Heart right ventricle (tissue), 16 donors: ENCODE data around the gene CDK4. TPM values are rescaled to one million over a fixed set of nuclear protein-coding genes. Genes with fewer than 3 reads are reported as not detected.

Source experiments
- ATAC-seq, 8 donors: fragments of 200-7000 bp; cut with Tn5 transposase; one replicate each; pipeline ENCODE4 v1.9.1; 2020; ENCODE audit warnings: mild to moderate bottlenecking in 8 of 8, moderate library complexity in 8 of 8, moderate number of reproducible peaks in 1 of 8
- DNase-seq, 2 donors: peaks; one replicate each; pipeline ENCODE4 v3.0.0-alpha.2; 2020
- H3K27ac ChIP-seq, 10 donors: fragments of 200-600 bp; sonication (generic) in 2 of 10; one replicate each; pipeline versions ENCODE4 v1.5.0 to v1.8.0; 2020 to 2022; ENCODE audit warnings: mild to moderate bottlenecking in 3 of 10
- H3K27me3 ChIP-seq, 7 donors: fragments of 200-600 bp; one replicate each; pipeline ENCODE4 v1.8.0; 2021 to 2022; ENCODE audit warnings: mild to moderate bottlenecking in 2 of 7
- H3K36me3 ChIP-seq, 9 donors: fragments of 200-600 bp; sonication (generic) in 1 of 9; one replicate each; pipeline versions ENCODE4 v1.5.0 to v1.8.0; 2020 to 2022; ENCODE audit warnings: mild to moderate bottlenecking in 2 of 9
- H3K4me1 ChIP-seq, 9 donors: fragments of 200-600 bp; sonication (generic) in 1 of 9; one replicate each; pipeline versions ENCODE4 v1.5.0 to v1.8.0; 2020 to 2022; ENCODE audit warnings: mild to moderate bottlenecking in 4 of 9
- H3K4me3 ChIP-seq, 10 donors: fragments of 200-600 bp; sonication (generic) in 2 of 10; one replicate each; pipeline versions ENCODE4 v1.5.0 to v1.8.0; 2020 to 2022; ENCODE audit warnings: mild to moderate bottlenecking in 7 of 10, moderate library complexity in 2 of 10
- H3K9me3 ChIP-seq, 11 donors: fragments of 200-600 bp in 10 of 11; sonication (generic) in 2 of 11; one replicate each; pipeline versions ENCODE4 v1.5.0 to v1.8.0; 2013 to 2022; ENCODE audit warnings: mild to moderate bottlenecking in 2 of 11, control low read depth in 1 of 11, moderate library complexity in 1 of 11
- CTCF ChIP-seq, 9 donors: fragments of 200-600 bp; sonication (generic) in 2 of 9; IDR thresholded peaks; one replicate each; pipeline versions ENCODE4 v1.5.0 to v1.8.0; 2021 to 2022; ENCODE audit warnings: antibody characterized with exemption in 9 of 9, mild to moderate bottlenecking in 5 of 9, moderate library complexity in 1 of 9
- WGBS, 2 donors: extraction: QIAGEN DNeasy Blood & Tissue Kit; methylation state at CpG; one replicate each; pipeline ENCODE4 v1.1.7; 2013; ENCODE audit warnings: inconsistent platforms in 1 of 2; 5-methylcytosine and 5-hydroxymethylcytosine counted together
- intact Hi-C, 10 donors: fragments of 100-400 bp; cut with DNase I; formaldehyde crosslinking; loops; one replicate each; pipeline versions ENCODE4 v1.11.1 to v1.14.2; 2022
- polyA plus RNA-seq, 2 donors: library from polyadenylated mRNA; stranded (reverse); fragments of 200-250 nt; gene quantifications; one replicate each; pipeline ENCODE4 v1.2.3, GENCODE V29; 2013
- total RNA-seq, 10 donors: library from RNA; stranded (reverse); fragmentation: NEBNext Ultra II Directional in 3 of 10; extraction: Animal tissue kit (Norgen Biotek cat#: 25700) in 3 of 10; gene quantifications; one replicate each; pipeline versions ENCODE4 v1.2.1 to v1.2.4, GENCODE V29; 2021 to 2023
- donor health status: Arrhythmogenic right ventricular cardiomyopathy.
- donor health status: ischemic (EF 13 %, LVEDD 7.1; RV severe dilation, severe dysfunction).
- donor health status: healthy with polysubstance abuse.
- donor health status: DM: no; HTN: yes; CAD: no.
- donor health status: DM: no; HTN: no; CAD: no.
- donor health status: ischemic (EF 25% LVEDD 6.9; RV normal size, moderate dysfunction).
- donor health status: ischemic (EF 25% LVEDD 5.7; RV mildly dilated, moderate dysfunction).
- donor health status: healthy.
- donor health status: DM: yes; HTN: yes; CAD: no.
- donor health status: Ischemic cardiomyopathy.
- donor health status: ischemic (EF 35%, LVEDD 5.7; RV mildly dilated, moderate dysfunction).
- donor health status: nonischemic (EF 11% LVEDD 7.7; RV severe dilation, severe dysfunction).
- donor health status: DM: yes; HTN: yes; CAD: no.
- donor health status: PGD.
- donor health status: ischemic (EF 29% LVEDD 5.4; RV normal size, mild dysfunction).
- donor health status: nonischemic (EF 23%, LVEDD 6.1; RV moderate dilation, normal function).

The CDK4 gene
- total and polyA plus RNA-seq, 12 donors: 21.7 to 74.0 (median 52.0) TPM

- Histone ChIP-seq H3K9me3 (no peaks in the 10 kb centered on the region), H3K36me3 (peaks cover 0 to 27% (median 8%) of the 10 kb centered on the region in 9 donors), H3K27me3 (no peaks in the 10 kb centered on the region), H3K4me3 (peak overlapping the region; percentile 42 to 85 (median 71)), H3K27ac (peak overlapping the region in 9 of 10 donors; percentile 30 to 74 (median 54)), H3K4me1 (peaks cover 13 to 49% (median 34%) of the 10 kb centered on the region in 9 donors)
- no peak for TF ChIP-seq CTCF (IDR thresholded peaks at IDR 0.05)
- 2 to 3% methylated on average over 73 to 76 of the region's 76 CpGs for WGBS, 2 donors
- ATAC-seq (no peak), DNase-seq (peak in 1 of 2 donors; percentile 32)
- intact Hi-C loops: no loop called here
Measured at GRCh38 chr12:57755454-57756372, 3.6 kb upstream of the CDK4 start.

- intact Hi-C loops: no loop called here
- Histone ChIP-seq H3K36me3 (peaks cover 0 to 33% (median 11%) of the 10 kb centered on the region in 9 donors), H3K27ac (peak overlapping the region; percentile 22 to 74 (median 53)), H3K9me3 (no peaks in the 10 kb centered on the region), H3K27me3 (no peaks in the 10 kb centered on the region), H3K4me3 (peak overlapping the region; percentile 42 to 85 (median 71)), H3K4me1 (peaks cover 14 to 51% (median 38%) of the 10 kb centered on the region in 9 donors)
- ATAC-seq (no peak), DNase-seq (no peak)
- no peak for TF ChIP-seq CTCF (IDR thresholded peaks at IDR 0.05)
- 0 to 1% methylated on average over 7 to 34 of the region's 34 CpGs for WGBS, 2 donors
Measured at GRCh38 chr12:57755194-57755453, 3.0 kb upstream of the CDK4 start.

- no peak for TF ChIP-seq CTCF (IDR thresholded peaks at IDR 0.05)
- Histone ChIP-seq H3K4me1 (peaks cover 14 to 51% (median 38%) of the 10 kb centered on the region in 9 donors), H3K36me3 (peaks cover 0 to 38% (median 12%) of the 10 kb centered on the region in 9 donors), H3K4me3 (peak within 1 kb of the TSS; percentile 42 to 85 (median 71)), H3K27ac (peak within 1 kb of the TSS; percentile 22 to 74 (median 53)), H3K27me3 (no peaks in the 10 kb centered on the region), H3K9me3 (no peaks in the 10 kb centered on the region)
- DNase-seq (peak; percentile 58 to 60), ATAC-seq (peak in 1 of 8 donors; percentile 4)
- intact Hi-C loops: no loop called here
- 2% methylated on average over 37 to 41 of the region's 41 CpGs for WGBS, 2 donors
Measured at GRCh38 chr12:57754411-57755193, 2.5 kb upstream of the CDK4 start, which contains the start of gene MARCHF9. Gene MARCHF9 (plus strand): TSS chr12:57755103. CDS start chr12:57755529, 426 bp downstream.

- TF ChIP-seq CTCF (IDR thresholded peaks at IDR 0.05): no peak
- Histone ChIP-seq H3K9me3 (no peaks in the 10 kb centered on the region), H3K27me3 (no peaks in the 10 kb centered on the region), H3K4me1 (peaks cover 14 to 51% (median 38%) of the 10 kb centered on the region in 9 donors), H3K27ac (peak overlapping the region in 1 of 10 donors; percentile 74), H3K36me3 (peaks cover 0 to 39% (median 17%) of the 10 kb centered on the region in 9 donors), H3K4me3 (peak overlapping the region in 2 of 10 donors; percentile 9 to 69)
- DNase-seq: no peak
- ATAC-seq: no peak
- WGBS, 2 donors: 17 to 29% methylated on average over 1 of the region's 1 CpG
- intact Hi-C loops: no loop called here
Measured at GRCh38 chr12:57753756-57754337, 1.7 kb upstream of the CDK4 start.
